Lower lobe of right lung (tissue), 2 donors: Measurements from ENCODE around the gene NAPSA. TPM values are rescaled to one million over a fixed set of nuclear protein-coding genes. Genes with fewer than 3 reads are reported as not detected.

Source experiments
- ATAC-seq, 2 donors: fragments of 200-7000 bp; cut with Tn5 transposase; one replicate each; pipeline ENCODE4 v1.9.1; 2020 to 2022; ENCODE audit warnings: mild to moderate bottlenecking in 2 of 2, moderate library complexity in 2 of 2
- DNase-seq: peaks from one replicate; pipeline ENCODE4 v3.0.0-alpha.2; 2020
- H3K27ac ChIP-seq: fragments of 200-600 bp; one replicate; pipeline ENCODE4 v1.8.0; 2022
- H3K27me3 ChIP-seq: fragments of 200-600 bp; one replicate; pipeline ENCODE4 v1.8.0; 2022; ENCODE audit warnings: low read depth
- H3K36me3 ChIP-seq: fragments of 200-600 bp; one replicate; pipeline ENCODE4 v1.8.0; 2022; ENCODE audit warnings: mild to moderate bottlenecking
- H3K4me1 ChIP-seq: fragments of 200-600 bp; one replicate; pipeline ENCODE4 v1.8.0; 2022
- H3K4me3 ChIP-seq: fragments of 200-600 bp; one replicate; pipeline ENCODE4 v1.8.0; 2022; ENCODE audit warnings: mild to moderate bottlenecking
- H3K9me3 ChIP-seq: fragments of 200-600 bp; one replicate; pipeline ENCODE4 v1.8.0; 2022
- CTCF ChIP-seq: fragments of 200-600 bp; IDR thresholded peaks from one replicate; pipeline ENCODE4 v1.8.0; 2022; ENCODE audit warnings: antibody characterized with exemption, mild to moderate bottlenecking
- intact Hi-C: fragments of 100-400 bp; cut with DNase I; formaldehyde crosslinking; loops from one replicate; pipeline ENCODE4 v1.11.0; 2022
- total RNA-seq: library from RNA; stranded (reverse); fragmentation: NEBNext Ultra II Directional; extraction: Animal tissue kit (Norgen Biotek cat#: 25700); gene quantifications from one replicate; pipeline ENCODE4 v1.2.1, GENCODE V29; 2021
- donor health status: DM: no; HTN: yes; CAD: no; lungs with severe emphysema.

Gene NAPSA
- total RNA-seq, 1 donor from 2014 or later, result 1,633 TPM

- Histone ChIP-seq H3K9me3 (no peaks in the 10 kb centered on the region), H3K27me3 (peaks cover 39% of the 10 kb centered on the region), H3K4me3 (no peak overlapping the region), H3K4me1 (no peaks in the 10 kb centered on the region), H3K27ac (no peak overlapping the region), H3K36me3 (no peaks in the 10 kb centered on the region)
- no peak for TF ChIP-seq CTCF
- intact Hi-C loops, result no loop called here
- no peak for DNase-seq
- ATAC-seq, result no peak
Observed at GRCh38 chr19:50315773-50316448, 49.5 kb downstream of the NAPSA start.

- Histone ChIP-seq H3K27ac (no peak overlapping the region), H3K4me1 (no peaks in the 10 kb centered on the region), H3K36me3 (no peaks in the 10 kb centered on the region), H3K4me3 (no peak overlapping the region), H3K27me3 (peaks cover 47% of the 10 kb centered on the region), H3K9me3 (no peaks in the 10 kb centered on the region)
- ATAC-seq (no peak), DNase-seq (no peak)
- no peak for TF ChIP-seq CTCF
- intact Hi-C loops, result no loop called here
Observed at GRCh38 chr19:50314724-50315708, 50.4 kb downstream of the NAPSA start.

- ATAC-seq (peak; percentile 12 to 37), DNase-seq (no peak)
- intact Hi-C loops, result no loop called here
- H3K36me3 ChIP-seq, result no peaks in the 10 kb centered on the region
- no peak overlapping the region for H3K4me3 ChIP-seq
- no peaks in the 10 kb centered on the region for H3K4me1 ChIP-seq
- no peaks in the 10 kb centered on the region for H3K9me3 ChIP-seq
- TF ChIP-seq CTCF, result no peak
- H3K27me3 ChIP-seq, result peaks cover 47% of the 10 kb centered on the region
- H3K27ac ChIP-seq, result no peak overlapping the region
Observed at GRCh38 chr19:50313812-50314536, 51.5 kb downstream of the NAPSA start.

- Histone ChIP-seq H3K36me3 (no peaks in the 10 kb centered on the region), H3K4me3 (no peak overlapping the region), H3K9me3 (no peaks in the 10 kb centered on the region), H3K27me3 (peaks cover 47% of the 10 kb centered on the region), H3K27ac (no peak overlapping the region), H3K4me1 (no peaks in the 10 kb centered on the region)
- no peak for ATAC-seq
- intact Hi-C loops, result no loop called here
- TF ChIP-seq CTCF, result no peak
- DNase-seq, result no peak
Observed at GRCh38 chr19:50312967-50313811, 52.2 kb downstream of the NAPSA start.
